ENCODE measurements around the gene CCR1. TPM values are rescaled to one million over a fixed set of nuclear protein-coding genes. Genes with fewer than 3 reads are reported as not detected.

Gene CCR1
- total and polyA plus RNA-seq, 4 donors: 1.4 to 10.7 (median 5.2) TPM

DNA sequence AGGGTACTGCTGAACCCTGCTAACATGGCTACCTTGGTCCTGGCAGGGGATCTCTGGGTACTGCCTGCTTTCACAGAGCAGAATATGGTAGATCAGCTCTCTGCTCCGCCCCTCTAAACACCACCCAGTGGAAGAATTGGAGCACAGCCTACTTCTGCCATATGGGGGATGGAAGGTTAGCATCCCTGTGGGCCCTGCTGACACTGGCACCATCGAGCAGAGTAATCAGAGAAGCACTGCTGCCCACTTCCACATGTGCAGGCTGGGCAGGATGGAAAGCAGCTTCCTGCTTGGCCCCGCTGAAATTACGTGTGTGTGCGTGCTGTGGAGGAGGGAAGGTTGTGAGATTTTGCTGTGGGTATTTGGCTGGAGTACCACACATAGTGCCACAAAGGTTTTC lies 24.8 kb downstream of the CCR1 start:
- Histone ChIP-seq H3K27me3 (ENCODE audit: control insufficient read depth in 4 of 4, insufficient read depth in 4 of 4, low read length in 3 of 4) (no peaks in the 10 kb centered on the region), H3K27ac (ENCODE audit: low read depth in 1 of 2, low read length in 2 of 2) (no peak overlapping the region), H3K36me3 (ENCODE audit: control insufficient read depth in 4 of 4, insufficient read depth in 3 of 4, low read depth in 1 of 4, low read length in 3 of 4) (no peaks in the 10 kb centered on the region), H3K9ac (ENCODE audit: low read depth in 1 of 2, low read length in 2 of 2) (no peak overlapping the region), H3K9me3 (ENCODE audit: control insufficient read depth in 4 of 4, low read length in 3 of 4) (no peaks in the 10 kb centered on the region), H3K4me1 (ENCODE audit: control insufficient read depth in 4 of 4, insufficient read depth in 4 of 4, low read length in 3 of 4) (no peaks in the 10 kb centered on the region), H3K4me3 (ENCODE audit: low read depth in 1 of 3, low read length in 3 of 3) (no peak overlapping the region)
- no peak for TF ChIP-seq HNF4A (conservative IDR thresholded peaks at IDR 0.05)
- no peak for TF ChIP-seq FOXA2 (IDR thresholded peaks at IDR 0.05)
- TF ChIP-seq HNF4G (IDR thresholded peaks at IDR 0.05): no peak
- TF ChIP-seq SP1 (IDR thresholded peaks at IDR 0.05): no peak
- no peak for TF ChIP-seq JUND (IDR thresholded peaks at IDR 0.05)
- no peak for TF ChIP-seq GABPA (IDR thresholded peaks at IDR 0.05 in 1 of 2, conservative IDR thresholded peaks at IDR 0.05 in 1 of 2)
- TF ChIP-seq, protein P1, sequence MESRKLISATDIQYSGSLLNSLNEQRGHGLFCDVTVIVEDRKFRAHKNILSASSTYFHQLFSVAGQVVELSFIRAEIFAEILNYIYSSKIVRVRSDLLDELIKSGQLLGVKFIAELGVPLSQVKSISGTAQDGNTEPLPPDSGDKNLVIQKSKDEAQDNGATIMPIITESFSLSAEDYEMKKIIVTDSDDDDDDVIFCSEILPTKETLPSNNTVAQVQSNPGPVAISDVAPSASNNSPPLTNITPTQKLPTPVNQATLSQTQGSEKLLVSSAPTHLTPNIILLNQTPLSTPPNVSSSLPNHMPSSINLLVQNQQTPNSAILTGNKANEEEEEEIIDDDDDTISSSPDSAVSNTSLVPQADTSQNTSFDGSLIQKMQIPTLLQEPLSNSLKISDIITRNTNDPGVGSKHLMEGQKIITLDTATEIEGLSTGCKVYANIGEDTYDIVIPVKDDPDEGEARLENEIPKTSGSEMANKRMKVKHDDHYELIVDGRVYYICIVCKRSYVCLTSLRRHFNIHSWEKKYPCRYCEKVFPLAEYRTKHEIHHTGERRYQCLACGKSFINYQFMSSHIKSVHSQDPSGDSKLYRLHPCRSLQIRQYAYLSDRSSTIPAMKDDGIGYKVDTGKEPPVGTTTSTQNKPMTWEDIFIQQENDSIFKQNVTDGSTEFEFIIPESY (IDR thresholded peaks at IDR 0.05): no peak
- 79% methylated on average over 5 of the region's 5 CpGs for WGBS
- no peak for DNase-seq (ENCODE audit: low spot score)

DNA sequence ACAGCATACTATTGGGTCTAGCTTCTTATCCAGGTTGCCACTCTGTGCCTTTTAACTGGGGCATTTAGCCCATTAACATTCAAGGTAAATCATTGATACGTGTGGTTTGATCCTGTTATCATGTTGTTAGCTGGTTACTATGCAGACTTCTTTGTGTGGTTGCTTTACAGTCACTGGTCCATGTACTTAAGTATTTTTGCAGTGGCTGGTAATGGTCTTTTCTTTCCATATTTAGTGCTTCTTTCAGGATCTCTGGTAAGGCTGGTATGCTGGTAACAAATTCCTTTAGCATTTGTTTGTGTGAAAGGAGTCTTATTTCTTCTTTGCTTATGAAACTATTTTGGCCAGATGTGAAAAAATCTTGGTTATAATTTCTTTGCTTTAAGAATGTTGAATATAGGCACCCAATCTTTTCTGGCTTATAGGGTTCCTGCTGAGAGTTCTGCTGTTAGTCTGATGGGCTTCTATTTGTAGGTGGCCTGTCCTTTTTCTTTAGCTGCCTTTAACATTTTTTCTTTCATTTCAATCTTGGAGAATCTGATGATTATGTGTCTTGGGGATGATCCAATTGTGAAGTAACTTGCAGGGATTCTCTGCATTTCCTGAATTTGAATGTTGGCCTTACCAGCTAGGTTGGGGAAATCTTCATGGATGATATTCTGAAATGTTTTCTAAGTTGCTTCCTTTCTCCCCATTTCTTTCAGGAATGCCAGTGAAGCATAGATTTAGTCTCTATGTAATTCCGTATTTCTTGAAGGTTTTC lies 39.3 kb downstream of the CCR1 start:
- Histone ChIP-seq H3K9me3 (ENCODE audit: control insufficient read depth in 4 of 4, low read length in 3 of 4) (peaks cover 0 to 3% (median 0%) of the 10 kb centered on the region in 4 donors), H3K27ac (ENCODE audit: low read depth in 1 of 2, low read length in 2 of 2) (no peak overlapping the region), H3K9ac (ENCODE audit: low read depth in 1 of 2, low read length in 2 of 2) (no peak overlapping the region), H3K36me3 (ENCODE audit: control insufficient read depth in 4 of 4, insufficient read depth in 3 of 4, low read depth in 1 of 4, low read length in 3 of 4) (no peaks in the 10 kb centered on the region), H3K27me3 (ENCODE audit: control insufficient read depth in 4 of 4, insufficient read depth in 4 of 4, low read length in 3 of 4) (peaks cover 0 to 3% (median 0%) of the 10 kb centered on the region in 4 donors), H3K4me1 (ENCODE audit: control insufficient read depth in 4 of 4, insufficient read depth in 4 of 4, low read length in 3 of 4) (no peaks in the 10 kb centered on the region), H3K4me3 (ENCODE audit: low read depth in 1 of 3, low read length in 3 of 3) (no peak overlapping the region)
- WGBS: 72% methylated on average over 2 of the region's 2 CpGs
- no peak for TF ChIP-seq SP1 (IDR thresholded peaks at IDR 0.05)
- TF ChIP-seq, protein P2, sequence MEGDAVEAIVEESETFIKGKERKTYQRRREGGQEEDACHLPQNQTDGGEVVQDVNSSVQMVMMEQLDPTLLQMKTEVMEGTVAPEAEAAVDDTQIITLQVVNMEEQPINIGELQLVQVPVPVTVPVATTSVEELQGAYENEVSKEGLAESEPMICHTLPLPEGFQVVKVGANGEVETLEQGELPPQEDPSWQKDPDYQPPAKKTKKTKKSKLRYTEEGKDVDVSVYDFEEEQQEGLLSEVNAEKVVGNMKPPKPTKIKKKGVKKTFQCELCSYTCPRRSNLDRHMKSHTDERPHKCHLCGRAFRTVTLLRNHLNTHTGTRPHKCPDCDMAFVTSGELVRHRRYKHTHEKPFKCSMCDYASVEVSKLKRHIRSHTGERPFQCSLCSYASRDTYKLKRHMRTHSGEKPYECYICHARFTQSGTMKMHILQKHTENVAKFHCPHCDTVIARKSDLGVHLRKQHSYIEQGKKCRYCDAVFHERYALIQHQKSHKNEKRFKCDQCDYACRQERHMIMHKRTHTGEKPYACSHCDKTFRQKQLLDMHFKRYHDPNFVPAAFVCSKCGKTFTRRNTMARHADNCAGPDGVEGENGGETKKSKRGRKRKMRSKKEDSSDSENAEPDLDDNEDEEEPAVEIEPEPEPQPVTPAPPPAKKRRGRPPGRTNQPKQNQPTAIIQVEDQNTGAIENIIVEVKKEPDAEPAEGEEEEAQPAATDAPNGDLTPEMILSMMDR (IDR thresholded peaks at IDR 0.05; ENCODE audit: low read depth, low read length, missing input control): no peak
- TF ChIP-seq GABPA (IDR thresholded peaks at IDR 0.05 in 1 of 2, conservative IDR thresholded peaks at IDR 0.05 in 1 of 2): no peak
- no peak for TF ChIP-seq HNF4A (conservative IDR thresholded peaks at IDR 0.05)
- TF ChIP-seq, protein P3, sequence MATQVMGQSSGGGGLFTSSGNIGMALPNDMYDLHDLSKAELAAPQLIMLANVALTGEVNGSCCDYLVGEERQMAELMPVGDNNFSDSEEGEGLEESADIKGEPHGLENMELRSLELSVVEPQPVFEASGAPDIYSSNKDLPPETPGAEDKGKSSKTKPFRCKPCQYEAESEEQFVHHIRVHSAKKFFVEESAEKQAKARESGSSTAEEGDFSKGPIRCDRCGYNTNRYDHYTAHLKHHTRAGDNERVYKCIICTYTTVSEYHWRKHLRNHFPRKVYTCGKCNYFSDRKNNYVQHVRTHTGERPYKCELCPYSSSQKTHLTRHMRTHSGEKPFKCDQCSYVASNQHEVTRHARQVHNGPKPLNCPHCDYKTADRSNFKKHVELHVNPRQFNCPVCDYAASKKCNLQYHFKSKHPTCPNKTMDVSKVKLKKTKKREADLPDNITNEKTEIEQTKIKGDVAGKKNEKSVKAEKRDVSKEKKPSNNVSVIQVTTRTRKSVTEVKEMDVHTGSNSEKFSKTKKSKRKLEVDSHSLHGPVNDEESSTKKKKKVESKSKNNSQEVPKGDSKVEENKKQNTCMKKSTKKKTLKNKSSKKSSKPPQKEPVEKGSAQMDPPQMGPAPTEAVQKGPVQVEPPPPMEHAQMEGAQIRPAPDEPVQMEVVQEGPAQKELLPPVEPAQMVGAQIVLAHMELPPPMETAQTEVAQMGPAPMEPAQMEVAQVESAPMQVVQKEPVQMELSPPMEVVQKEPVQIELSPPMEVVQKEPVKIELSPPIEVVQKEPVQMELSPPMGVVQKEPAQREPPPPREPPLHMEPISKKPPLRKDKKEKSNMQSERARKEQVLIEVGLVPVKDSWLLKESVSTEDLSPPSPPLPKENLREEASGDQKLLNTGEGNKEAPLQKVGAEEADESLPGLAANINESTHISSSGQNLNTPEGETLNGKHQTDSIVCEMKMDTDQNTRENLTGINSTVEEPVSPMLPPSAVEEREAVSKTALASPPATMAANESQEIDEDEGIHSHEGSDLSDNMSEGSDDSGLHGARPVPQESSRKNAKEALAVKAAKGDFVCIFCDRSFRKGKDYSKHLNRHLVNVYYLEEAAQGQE (IDR thresholded peaks at IDR 0.05): no peak
- no peak for DNase-seq (ENCODE audit: low spot score)
